HT1080 (cell line): ENCODE measurements around the gene HES5. TPM values are rescaled to one million over a fixed set of nuclear protein-coding genes. Genes with fewer than 3 reads are reported as not detected.

Experiments used
- DNase-seq: peaks from one replicate; pipeline ENCODE4 v3.0.0-alpha.2; 2015; ENCODE audit warnings: low read depth
- total RNA-seq: library from RNA; depleted of rRNA; stranded (reverse); fragments of >200 nt; shearing (Covaris generic); gene quantifications from 2 replicates; pipeline ENCODE4 v1.2.3, GENCODE V29; 2014

Gene HES5
- total RNA-seq, 1 experiment from 2014 or later: not detected

- no peak for DNase-seq
Measured at GRCh38 chr1:2501820-2502119, 28.3 kb downstream of the HES5 start.

GRCh38 chr1:2501041-2501819 is 28.8 kb downstream of the HES5 start:
- no peak for DNase-seq

- DNase-seq: no peak
Measured at GRCh38 chr1:2499986-2500596, 30.0 kb downstream of the HES5 start.

- no peak for DNase-seq
Measured at GRCh38 chr1:2499260-2499659, 30.8 kb downstream of the HES5 start.

- no peak for DNase-seq
Measured at GRCh38 chr1:2498648-2499047, 31.4 kb downstream of the HES5 start.

- DNase-seq: no peak
Measured at GRCh38 chr1:2497891-2498290, 32.2 kb downstream of the HES5 start.

- no peak for DNase-seq
Measured at GRCh38 chr1:2496746-2497145, 33.3 kb downstream of the HES5 start.

GRCh38 chr1:2496087-2496622 is 33.9 kb downstream of the HES5 start:
- no peak for DNase-seq

- DNase-seq: no peak
Measured at GRCh38 chr1:2495546-2495945, 34.5 kb downstream of the HES5 start.

- no peak for DNase-seq
Measured at GRCh38 chr1:2495026-2495425, 35.0 kb downstream of the HES5 start.

- peak; percentile 45 for DNase-seq
Measured at GRCh38 chr1:2494323-2494693, 35.8 kb downstream of the HES5 start.

GRCh38 chr1:2493691-2494322 is 36.3 kb downstream of the HES5 start:
- no peak for DNase-seq

- no peak for DNase-seq
Measured at GRCh38 chr1:2493218-2493617, 36.8 kb downstream of the HES5 start.

GRCh38 chr1:2492091-2492490 is 38.0 kb downstream of the HES5 start:
- no peak for DNase-seq

- no peak for DNase-seq
Measured at GRCh38 chr1:2489615-2490014, 40.4 kb downstream of the HES5 start.

GRCh38 chr1:2488688-2489087 is 41.4 kb downstream of the HES5 start:
- no peak for DNase-seq

- no peak for DNase-seq
Measured at GRCh38 chr1:2486558-2486957, 43.5 kb downstream of the HES5 start.

GRCh38 chr1:2486041-2486440 is 44.0 kb downstream of the HES5 start:
- DNase-seq: no peak

GRCh38 chr1:2483970-2484369 is 46.1 kb downstream of the HES5 start:
- DNase-seq: no peak

- DNase-seq: no peak
Measured at GRCh38 chr1:2483026-2483425, 47.0 kb downstream of the HES5 start.

GRCh38 chr1:2482588-2482987 is 47.5 kb downstream of the HES5 start:
- DNase-seq: no peak

- no peak for DNase-seq
Measured at GRCh38 chr1:2481885-2482284, 48.2 kb downstream of the HES5 start.

GRCh38 chr1:2480986-2481364 is 49.1 kb downstream of the HES5 start:
- no peak for DNase-seq
